Muscle layer of colon (tissue), 2 donors: ENCODE results near the gene ANKRD13C.
A peak's percentile ranks its signal among the peaks of the same experiment; 100 is the strongest.

Experiments used
- H3K27ac ChIP-seq: one replicate; pipeline ENCODE4 v1.7.0; 2013; ENCODE audit warnings: low read depth, mild to moderate bottlenecking, low read length, moderate library complexity
- H3K27me3 ChIP-seq, 2 donors: one replicate each; pipeline ENCODE4 v1.7.0; 2013; ENCODE audit warnings: low read length in 2 of 2, mild to moderate bottlenecking in 2 of 2; ENCODE audit not compliant: insufficient read depth in 2 of 2, control insufficient read depth in 1 of 2
- H3K36me3 ChIP-seq: one replicate; pipeline ENCODE4 v1.7.0; 2013; ENCODE audit warnings: mild to moderate bottlenecking, low read length; ENCODE audit not compliant: insufficient read depth
- H3K4me1 ChIP-seq: one replicate; pipeline ENCODE4 v1.7.0; 2013; ENCODE audit warnings: mild to moderate bottlenecking, low read length; ENCODE audit not compliant: insufficient read depth
- H3K4me3 ChIP-seq, 2 donors: one replicate each; pipeline ENCODE4 v1.7.0; 2013; ENCODE audit warnings: low read length in 2 of 2, low read depth in 1 of 2, mild to moderate bottlenecking in 1 of 2, moderate library complexity in 1 of 2
- H3K9ac ChIP-seq: one replicate; pipeline ENCODE4 v1.7.0; 2013; ENCODE audit warnings: low read length
- H3K9me3 ChIP-seq: one replicate; pipeline ENCODE4 v1.7.0; 2013; ENCODE audit warnings: mild to moderate bottlenecking, low read length
- donor health status: abdominal sarcoma.
- donor health status: Adenocarcinoma of cecum.

Gene ANKRD13C

GRCh38 chr1:70247122-70247521 is 107.4 kb downstream of the ANKRD13C start:
- Histone ChIP-seq H3K36me3 (peaks cover 86% of the 10 kb centered on the region), H3K27ac (no peak overlapping the region), H3K4me3 (no peak overlapping the region), H3K9ac (no peak overlapping the region), H3K27me3 (no peaks in the 10 kb centered on the region), H3K9me3 (no peaks in the 10 kb centered on the region), H3K4me1 (no peaks in the 10 kb centered on the region)

- no peak overlapping the region for H3K27ac ChIP-seq
- H3K4me3 ChIP-seq: no peak overlapping the region
- no peaks in the 10 kb centered on the region for H3K4me1 ChIP-seq
- no peak overlapping the region for H3K9ac ChIP-seq
- peaks cover 82% of the 10 kb centered on the region for H3K36me3 ChIP-seq
- no peaks in the 10 kb centered on the region for H3K27me3 ChIP-seq
- H3K9me3 ChIP-seq: no peaks in the 10 kb centered on the region
Measured at GRCh38 chr1:70239940-70240339, 114.6 kb downstream of the ANKRD13C start.

GRCh38 chr1:70234733-70235132 is 119.8 kb downstream of the ANKRD13C start:
- H3K4me3 ChIP-seq: no peak overlapping the region
- H3K36me3 ChIP-seq: peaks cover 72% of the 10 kb centered on the region
- H3K27me3 ChIP-seq: no peaks in the 10 kb centered on the region
- no peak overlapping the region for H3K9ac ChIP-seq
- no peaks in the 10 kb centered on the region for H3K4me1 ChIP-seq
- no peaks in the 10 kb centered on the region for H3K9me3 ChIP-seq
- H3K27ac ChIP-seq: no peak overlapping the region

GRCh38 chr1:70231475-70231874 is 123.0 kb downstream of the ANKRD13C start:
- Histone ChIP-seq H3K27ac (no peak overlapping the region), H3K9me3 (no peaks in the 10 kb centered on the region), H3K27me3 (no peaks in the 10 kb centered on the region), H3K36me3 (peaks cover 60% of the 10 kb centered on the region), H3K9ac (no peak overlapping the region), H3K4me3 (no peak overlapping the region), H3K4me1 (peaks cover 10% of the 10 kb centered on the region)

GRCh38 chr1:70228670-70229069 is 125.9 kb downstream of the ANKRD13C start:
- Histone ChIP-seq H3K4me3 (no peak overlapping the region), H3K27ac (no peak overlapping the region), H3K9me3 (no peaks in the 10 kb centered on the region), H3K4me1 (peaks cover 24% of the 10 kb centered on the region), H3K36me3 (peaks cover 47% of the 10 kb centered on the region), H3K27me3 (no peaks in the 10 kb centered on the region), H3K9ac (no peak overlapping the region)

- H3K27ac ChIP-seq: no peak overlapping the region
- no peak overlapping the region for H3K4me3 ChIP-seq
- H3K4me1 ChIP-seq: peaks cover 36% of the 10 kb centered on the region
- H3K27me3 ChIP-seq: no peaks in the 10 kb centered on the region
- H3K9ac ChIP-seq: no peak overlapping the region
- no peaks in the 10 kb centered on the region for H3K9me3 ChIP-seq
- H3K36me3 ChIP-seq: peaks cover 35% of the 10 kb centered on the region
Measured at GRCh38 chr1:70227439-70227838, 127.1 kb downstream of the ANKRD13C start.

GRCh38 chr1:70224954-70225353 is 129.6 kb downstream of the ANKRD13C start:
- no peak overlapping the region for H3K9ac ChIP-seq
- peaks cover 26% of the 10 kb centered on the region for H3K36me3 ChIP-seq
- no peak overlapping the region for H3K27ac ChIP-seq
- H3K27me3 ChIP-seq: no peaks in the 10 kb centered on the region
- peaks cover 40% of the 10 kb centered on the region for H3K4me1 ChIP-seq
- H3K9me3 ChIP-seq: no peaks in the 10 kb centered on the region
- no peak overlapping the region for H3K4me3 ChIP-seq

GRCh38 chr1:70222716-70223235 is 131.7 kb downstream of the ANKRD13C start:
- Histone ChIP-seq H3K4me1 (peaks cover 38% of the 10 kb centered on the region), H3K4me3 (peak overlapping the region; percentile 63 to 73), H3K36me3 (peaks cover 12% of the 10 kb centered on the region), H3K9me3 (no peaks in the 10 kb centered on the region), H3K27ac (no peak overlapping the region), H3K9ac (peak overlapping the region; percentile 81), H3K27me3 (no peaks in the 10 kb centered on the region)

GRCh38 chr1:70221238-70222121 is 133.0 kb downstream of the ANKRD13C start, which contains the start of gene SRSF11:
SRSF11 (plus strand) TSS chr1:70221380; CDS start chr1:70221637, 257 bp downstream.
- H3K4me3 ChIP-seq: peak within 1 kb of the TSS; percentile 63 to 73
- H3K9ac ChIP-seq: peak within 1 kb of the TSS; percentile 81
- peaks cover 30% of the 10 kb centered on the region for H3K4me1 ChIP-seq
- H3K27ac ChIP-seq: peak within 1 kb of the TSS; percentile 86
- no peaks in the 10 kb centered on the region for H3K27me3 ChIP-seq
- H3K9me3 ChIP-seq: no peaks in the 10 kb centered on the region
- H3K36me3 ChIP-seq: peaks cover 14% of the 10 kb centered on the region

GRCh38 chr1:70220517-70221237 is 133.8 kb downstream of the ANKRD13C start:
- Histone ChIP-seq H3K9me3 (no peaks in the 10 kb centered on the region), H3K27me3 (no peaks in the 10 kb centered on the region), H3K4me1 (peaks cover 30% of the 10 kb centered on the region), H3K9ac (no peak overlapping the region), H3K36me3 (peaks cover 18% of the 10 kb centered on the region), H3K4me3 (peak overlapping the region in 1 of 2 donors; percentile 73), H3K27ac (peak overlapping the region; percentile 86)

- peaks cover 18% of the 10 kb centered on the region for H3K36me3 ChIP-seq
- H3K4me3 ChIP-seq: no peak overlapping the region
- H3K9me3 ChIP-seq: no peaks in the 10 kb centered on the region
- H3K27me3 ChIP-seq: no peaks in the 10 kb centered on the region
- H3K27ac ChIP-seq: no peak overlapping the region
- no peak overlapping the region for H3K9ac ChIP-seq
- H3K4me1 ChIP-seq: peaks cover 30% of the 10 kb centered on the region
Measured at GRCh38 chr1:70220015-70220414, 134.5 kb downstream of the ANKRD13C start.
